Panc1 (cell line): ENCODE results near the gene THSD8. TPM values are rescaled to one million over a fixed set of nuclear protein-coding genes. Genes with fewer than 3 reads are reported as not detected.

ENCODE experiments used
- ATAC-seq: fragments of 200-7000 bp; cut with Tn5 transposase; 2 replicates; pipeline ENCODE4 v1.9.1; 2020; ENCODE audit warnings: mild to moderate bottlenecking, moderate library complexity
- BruUV-seq: library from RNA; stranded (reverse); fragments of 400-500 nt; replicated peaks from 2 replicates; lab custom pipeline; 2021; lab: Mats Ljungman, UMichigan
- CTCF ChIA-PET: fragments of 300-600 bp; sonication (Branson Sonifier 250); formaldehyde crosslinking; loops from one replicate; lab custom pipeline; 2022; ENCODE audit warnings: antibody characterized with exemption; lab: Charles Lee
- POLR2A ChIA-PET: fragments of 300-600 bp; sonication (Branson Sonifier 250); formaldehyde crosslinking; loops from one replicate; lab custom pipeline; 2022; ENCODE audit warnings: antibody characterized with exemption; lab: Charles Lee
- DNase-seq: peaks from one replicate; pipeline ENCODE4 v3.0.0-alpha.2; 2010; ENCODE audit warnings: low read depth, low spot score
- H3K27ac ChIP-seq: 2 replicates; pipeline ENCODE4 v1.5.1; 2011; ENCODE audit warnings: mild to moderate bottlenecking, low read length, inconsistent platforms
- H3K27me3 ChIP-seq: fragments of 200-500 bp; sonication (Bioruptor generic); 2 replicates; pipeline ENCODE4 v1.6.0; 2014; ENCODE audit warnings: low read length, inconsistent platforms; ENCODE audit not compliant: control insufficient read depth, insufficient read depth
- H3K36me3 ChIP-seq: fragments of 200-500 bp; sonication (Bioruptor generic); 2 replicates; pipeline ENCODE4 v1.5.1; 2014; ENCODE audit warnings: inconsistent platforms, mild to moderate bottlenecking, low read length, moderate library complexity; ENCODE audit not compliant: control insufficient read depth, insufficient read depth
- H3K4me1 ChIP-seq: 2 replicates; pipeline ENCODE4 v1.5.1; 2011; ENCODE audit warnings: inconsistent platforms, mild to moderate bottlenecking, low read length, moderate library complexity; ENCODE audit not compliant: control insufficient read depth, insufficient read depth
- H3K4me3 ChIP-seq, 2 experiments: 2 replicates each; pipeline ENCODE4 v1.5.1; 2011 to 2012; ENCODE audit warnings: low read depth in 2 of 2, low read length in 2 of 2, mild to moderate bottlenecking in 2 of 2, inconsistent platforms in 1 of 2, moderate library complexity in 1 of 2
- H3K9me3 ChIP-seq: fragments of 200-500 bp; sonication (Bioruptor generic); 2 replicates; pipeline ENCODE4 v1.5.1; 2014; ENCODE audit warnings: low read depth, mild to moderate bottlenecking, inconsistent platforms, low read length, moderate library complexity; ENCODE audit not compliant: control insufficient read depth, insufficient read depth
- CTCF ChIP-seq: fragments of 450-650 bp; IDR thresholded peaks from 2 replicates; pipeline ENCODE4 v1.5.1; 2017; ENCODE audit warnings: mild to moderate bottlenecking
- POLR2AphosphoS5 ChIP-seq: IDR thresholded peaks from 2 replicates; pipeline ENCODE4 v1.6.1; 2012; ENCODE audit warnings: mild to moderate bottlenecking, low read depth, low read length, moderate library complexity
- REST ChIP-seq, 2 experiments: IDR thresholded peaks; 2 replicates each; pipeline ENCODE4 v1.6.1; 2011 to 2012; ENCODE audit warnings: low read depth in 2 of 2, control low read depth in 1 of 2, low read length in 1 of 2, mild to moderate bottlenecking in 1 of 2, moderate library complexity in 1 of 2; ENCODE audit not compliant: insufficient read depth in 1 of 2
- SIN3A ChIP-seq: IDR thresholded peaks from 2 replicates; pipeline ENCODE4 v1.6.1; 2012; ENCODE audit warnings: low read depth, mild to moderate bottlenecking, low read length, moderate library complexity, borderline replicate concordance; ENCODE audit not compliant: insufficient read depth
- TCF7L2 ChIP-seq: IDR thresholded peaks from 2 replicates; pipeline ENCODE4 v1.6.1; 2011; ENCODE audit warnings: mild to moderate bottlenecking, low read depth, low read length, inconsistent platforms
- in situ Hi-C: cut with HindIII; loops from 2 replicates; pipeline ENCODE4 v1.10.0; 2016; ENCODE audit warnings: low sequenced_read_pairs, low pct_unique_long_range_greater_than_20kb
- intact Hi-C: fragments of 100-400 bp; cut with micrococcal nuclease; formaldehyde crosslinking; loops from one replicate; pipeline ENCODE4 v1.10.0; 2022; ENCODE audit not compliant: unreplicated experiment
- total RNA-seq: library from RNA; stranded (reverse); gene quantifications from one replicate; pipeline ENCODE4 v1.2.1, GENCODE V29; 2021; ENCODE audit not compliant: unreplicated experiment

Gene THSD8
- total RNA-seq, 1 experiment from 2014 or later: 24.8 TPM

GRCh38 chr19:12782424-12783290 is 19.2 kb upstream of the THSD8 start:
- BruUV-seq: no TSS peak
- ChIA-PET CTCF (interaction anchor here (0.8 kb wide), 1 partner anchor 19 kb away, joined by 4 read pairs; no protein-coding TSS in a partner anchor), POLR2A (interaction anchor here (0.5 to 0.6 kb wide), 2 partner anchors 9 to 12 kb away, joined by 3 to 7 read pairs; partner anchors contain the start of gene JUNB)
- intact Hi-C loops (no loop called here), in situ Hi-C loops (no loop called here)
- peak overlapping the region; percentile 45 to 47 for H3K4me3 ChIP-seq
- peak; percentile 54 for ATAC-seq
- H3K4me1 ChIP-seq: peaks cover 51% of the 10 kb centered on the region
- H3K9me3 ChIP-seq: no peaks in the 10 kb centered on the region
- H3K36me3 ChIP-seq: no peaks in the 10 kb centered on the region
- TF ChIP-seq SIN3A: 0 out of 2 replicates have a peak, but pooled peaks have one; percentile 32
- TF ChIP-seq TCF7L2: no peak
- peak; percentile 40; the same call in 1 of the 2 replicates for TF ChIP-seq POLR2AphosphoS5
- H3K27me3 ChIP-seq: no peaks in the 10 kb centered on the region
- no peak for DNase-seq
- peak overlapping the region; percentile 77 for H3K27ac ChIP-seq

GRCh38 chr19:12783291-12783848 is 18.5 kb upstream of the THSD8 start:
- H3K36me3 ChIP-seq: no peaks in the 10 kb centered on the region
- DNase-seq (no peak), ATAC-seq (no peak)
- BruUV-seq: no TSS peak
- H3K9me3 ChIP-seq: no peaks in the 10 kb centered on the region
- ChIA-PET CTCF (no interaction called here), POLR2A (interaction anchor here (0.5 to 0.6 kb wide), 2 partner anchors 8 kb away, joined by 3 to 4 read pairs; partner anchors contain the start of gene JUNB)
- H3K4me3 ChIP-seq: peak overlapping the region; percentile 45 to 47; a peak in 2 of 4 replicates
- H3K27ac ChIP-seq: peak overlapping the region; percentile 79
- H3K4me1 ChIP-seq: peaks cover 58% of the 10 kb centered on the region
- no peak for TF ChIP-seq REST (IDR thresholded peaks at IDR 0.05; ENCODE audit: insufficient read depth in 1 of 2, low read depth in 2 of 2, low read length in 1 of 2)
- no peak for TF ChIP-seq SIN3A
- no peak for TF ChIP-seq TCF7L2
- TF ChIP-seq CTCF: no peak
- no peak for TF ChIP-seq POLR2AphosphoS5
- in situ Hi-C loops (no loop called here), intact Hi-C loops (no loop called here)
- no peaks in the 10 kb centered on the region for H3K27me3 ChIP-seq
